Measurements from ENCODE around the gene KDSR. TPM values are rescaled to one million over a fixed set of nuclear protein-coding genes. Genes with fewer than 3 reads are reported as not detected.

Gene KDSR
- total RNA-seq, 4 donors from 2014 or later, result 32.3 to 56.7 (median 42.6) TPM

- DNase-seq (ENCODE audit: low spot score), result no peak
- ATAC-seq (ENCODE audit: low FRiP score), result no peak
- TF ChIP-seq, protein P1, sequence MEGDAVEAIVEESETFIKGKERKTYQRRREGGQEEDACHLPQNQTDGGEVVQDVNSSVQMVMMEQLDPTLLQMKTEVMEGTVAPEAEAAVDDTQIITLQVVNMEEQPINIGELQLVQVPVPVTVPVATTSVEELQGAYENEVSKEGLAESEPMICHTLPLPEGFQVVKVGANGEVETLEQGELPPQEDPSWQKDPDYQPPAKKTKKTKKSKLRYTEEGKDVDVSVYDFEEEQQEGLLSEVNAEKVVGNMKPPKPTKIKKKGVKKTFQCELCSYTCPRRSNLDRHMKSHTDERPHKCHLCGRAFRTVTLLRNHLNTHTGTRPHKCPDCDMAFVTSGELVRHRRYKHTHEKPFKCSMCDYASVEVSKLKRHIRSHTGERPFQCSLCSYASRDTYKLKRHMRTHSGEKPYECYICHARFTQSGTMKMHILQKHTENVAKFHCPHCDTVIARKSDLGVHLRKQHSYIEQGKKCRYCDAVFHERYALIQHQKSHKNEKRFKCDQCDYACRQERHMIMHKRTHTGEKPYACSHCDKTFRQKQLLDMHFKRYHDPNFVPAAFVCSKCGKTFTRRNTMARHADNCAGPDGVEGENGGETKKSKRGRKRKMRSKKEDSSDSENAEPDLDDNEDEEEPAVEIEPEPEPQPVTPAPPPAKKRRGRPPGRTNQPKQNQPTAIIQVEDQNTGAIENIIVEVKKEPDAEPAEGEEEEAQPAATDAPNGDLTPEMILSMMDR (IDR thresholded peaks at IDR 0.05), result no peak
Observed at GRCh38 chr18:63284173-63284799, 82.7 kb downstream of the KDSR start.

GRCh38 chr18:63283305-63284094, 83.5 kb downstream of the KDSR start:
- DNase-seq (ENCODE audit: low spot score) (no peak), ATAC-seq (ENCODE audit: low FRiP score) (no peak)
- TF ChIP-seq, protein P1 (IDR thresholded peaks at IDR 0.05), result no peak

GRCh38 chr18:63282793-63283192, 84.2 kb downstream of the KDSR start:
- TF ChIP-seq, protein P1 (IDR thresholded peaks at IDR 0.05), result no peak
- ATAC-seq (ENCODE audit: low FRiP score), result no peak
- DNase-seq (ENCODE audit: low spot score), result no peak

Other genes with a start within 250 kb of the KDSR start
- gene BCL2, start 47.4 kb downstream of the KDSR start, total RNA-seq, result 10 to 100 TPM; 18.4 to 84.5 (median 30.2) TPM
- 10 to 100 TPM; 26.6 to 45.4 (median 30.7) TPM for gene VPS4B, start 55.3 kb upstream of the KDSR start, total RNA-seq
- gene SERPINB5, start 109.8 kb upstream of the KDSR start, total RNA-seq, result not detected
- gene SERPINB12, start 175.2 kb upstream of the KDSR start, total RNA-seq, result not detected
- gene SERPINB13, start 220.1 kb upstream of the KDSR start, total RNA-seq, result not detected

Data from omental fat pad (tissue), 4 donors.